GM21529 (cell line): ENCODE results near the gene DGKQ.
"Not testable (repeated sequence)": the region's sequence is repeated elsewhere in the genome, so short reads cannot be mapped to it uniquely, and the experiment has no call there.

ENCODE experiments used
- ATAC-seq: cut with Tn5 transposase; IDR thresholded peaks from one replicate; pipeline ENCODE4 v1.9.1; 2021; ENCODE audit not compliant: unreplicated experiment

DGKQ gene

DNA sequence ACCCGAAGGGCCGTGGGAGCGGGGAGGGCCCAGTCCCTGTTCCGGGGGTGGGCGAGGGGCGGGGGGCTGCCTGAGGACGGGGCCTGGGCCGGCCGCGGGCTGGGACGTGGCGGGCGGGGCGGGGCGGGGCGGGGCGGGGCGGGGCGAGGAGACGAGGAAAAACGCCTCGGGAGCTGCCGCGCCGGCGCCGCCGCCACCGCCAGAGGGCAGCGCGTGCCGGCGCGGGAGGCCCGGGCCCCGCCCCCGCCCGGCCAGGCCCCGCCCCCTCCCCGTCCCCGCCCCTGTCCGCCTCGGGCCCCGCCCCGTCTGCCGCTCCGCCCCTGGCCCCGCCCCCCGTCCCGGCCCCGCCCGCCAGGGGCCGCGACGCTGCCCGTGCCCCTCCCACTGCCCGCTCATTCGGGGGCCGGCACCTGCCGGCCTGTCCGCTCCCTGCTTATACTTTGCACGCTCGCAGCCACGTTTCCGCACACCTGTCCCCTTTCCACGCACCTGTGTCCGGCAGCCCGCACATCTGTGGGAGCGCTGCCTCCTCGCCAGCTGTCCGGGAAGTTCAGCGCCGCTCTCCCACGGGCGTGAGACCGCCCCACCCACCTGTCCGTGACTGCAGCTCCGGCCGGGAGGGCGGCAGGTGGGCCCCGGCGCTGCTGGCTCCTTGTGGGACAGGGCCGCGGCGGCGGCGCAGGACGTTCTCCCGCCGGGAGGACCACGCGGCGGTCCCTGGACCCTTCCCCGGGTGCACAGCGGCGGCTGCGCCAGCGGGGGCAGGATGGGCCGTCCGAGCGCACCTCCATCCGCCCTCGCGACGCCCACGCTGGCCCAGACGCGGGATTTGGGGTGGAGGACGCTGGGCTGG lies 36.4 kb upstream of the DGKQ start:
- peak; percentile 36 for ATAC-seq

DNA sequence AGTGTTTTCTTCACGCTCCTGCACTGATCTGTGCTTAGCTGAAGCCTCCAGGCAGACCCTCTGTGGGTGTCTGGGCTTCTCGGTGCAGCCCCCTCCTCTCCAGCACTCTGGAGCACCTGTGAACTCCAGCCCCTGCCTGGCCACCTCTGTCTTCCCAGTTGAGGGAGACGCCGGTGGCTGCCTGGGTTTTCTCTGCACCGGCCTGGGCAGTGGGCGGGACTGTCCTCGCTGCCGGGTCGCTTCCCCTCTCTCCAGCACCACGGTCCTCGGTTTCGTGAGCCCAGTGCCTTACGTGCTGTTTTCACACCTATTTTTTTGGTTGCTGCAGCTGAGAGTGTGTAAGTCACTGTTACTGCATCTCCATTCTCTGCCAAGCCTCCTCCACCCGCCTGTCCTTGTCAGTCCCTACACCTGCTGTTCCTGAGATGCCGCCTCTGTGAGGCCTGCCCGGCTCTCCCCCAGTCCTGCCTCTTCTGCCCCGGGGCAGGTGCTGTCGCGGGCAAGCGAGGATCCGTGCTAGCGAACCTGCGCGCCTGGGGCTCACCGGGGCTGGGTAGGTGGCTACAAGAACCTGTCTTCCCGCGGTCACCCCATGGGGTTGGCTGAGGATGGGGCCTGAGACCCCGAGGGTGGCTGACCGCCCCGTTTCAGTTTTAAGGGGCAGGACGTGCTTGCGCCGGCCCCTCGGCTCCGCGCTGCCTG lies 35.6 kb upstream of the DGKQ start:
- ATAC-seq, result no peak

DNA sequence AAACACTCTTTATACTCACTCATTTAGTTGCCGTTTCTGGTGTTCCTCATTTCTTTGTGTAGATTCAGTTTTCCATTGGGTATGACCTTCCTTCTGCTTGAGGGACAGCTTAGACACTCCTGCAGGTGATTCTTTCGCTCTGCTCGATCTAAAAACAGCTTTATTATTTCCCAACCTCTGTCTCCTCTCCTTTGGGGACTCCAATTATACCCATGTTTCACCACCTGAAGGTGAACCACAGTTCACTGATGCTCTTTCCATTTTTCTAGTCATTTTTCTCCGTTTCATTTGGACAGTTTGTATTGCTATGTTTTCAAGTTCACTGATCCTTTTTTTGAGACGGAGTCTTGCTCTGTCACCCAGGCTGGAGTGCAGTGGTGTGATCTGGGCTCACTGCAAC lies 33.5 kb upstream of the DGKQ start:
- no peak for ATAC-seq

DNA sequence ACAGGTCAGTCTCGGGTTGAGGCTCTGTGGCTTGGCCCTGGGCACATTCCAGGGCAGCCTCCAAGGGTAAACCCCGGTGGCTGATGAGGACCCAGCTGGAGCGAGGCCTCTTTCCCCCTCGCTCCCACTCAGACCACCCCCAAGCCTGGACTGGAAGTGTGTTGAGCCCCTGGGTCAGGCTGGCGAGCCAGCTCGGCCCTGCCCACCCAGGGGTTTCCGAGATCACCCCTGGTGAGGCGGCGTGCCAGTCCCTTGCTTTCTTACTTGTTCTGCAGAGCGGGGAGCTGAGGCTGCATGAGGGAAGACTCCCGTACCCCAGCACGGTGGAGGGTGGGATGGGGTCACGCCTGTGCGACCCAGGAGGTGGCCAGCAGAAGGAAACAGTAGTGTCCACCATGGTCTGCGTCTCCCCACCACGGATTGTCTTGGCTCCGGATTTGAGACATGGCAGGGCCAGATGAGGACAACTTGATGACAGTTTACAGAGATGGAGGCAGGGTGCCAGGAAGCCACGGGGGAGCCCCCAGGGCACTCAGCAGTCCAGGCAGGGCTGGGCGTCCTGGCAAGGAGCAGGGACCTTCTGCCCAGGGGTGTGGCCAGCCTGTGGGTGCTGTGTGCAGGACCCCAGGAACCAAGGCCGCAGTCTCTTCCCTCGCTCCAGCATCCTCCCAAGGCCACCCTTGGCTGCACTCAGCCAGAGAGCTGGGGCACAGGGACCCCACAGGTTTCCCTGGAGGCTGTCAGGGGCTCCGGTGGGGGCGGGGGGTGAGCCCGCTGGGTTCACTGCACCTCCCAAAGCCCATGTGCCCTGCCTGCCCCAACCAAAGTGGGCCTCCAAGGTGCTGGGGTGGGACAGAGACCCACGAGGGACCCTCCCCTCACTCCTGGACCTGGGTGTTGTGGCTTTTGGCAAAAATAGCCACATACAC lies 31.5 kb upstream of the DGKQ start:
- no peak for ATAC-seq

DNA sequence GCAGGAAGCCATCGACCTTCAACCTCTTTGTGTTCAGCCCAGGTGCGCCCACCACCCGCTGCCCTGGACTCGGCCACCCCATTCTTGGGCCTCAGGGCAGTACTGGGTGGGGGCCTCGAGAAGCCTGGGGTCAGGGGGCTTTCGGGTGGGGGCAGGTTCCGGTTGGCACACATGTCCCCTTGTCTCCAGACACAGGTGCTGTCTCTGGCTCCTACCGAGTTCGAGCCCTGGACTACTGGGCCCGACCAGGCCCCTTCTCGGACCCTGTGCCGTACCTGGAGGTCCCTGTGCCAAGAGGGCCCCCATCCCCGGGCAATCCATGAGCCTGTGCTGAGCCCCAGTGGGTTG lies 30.7 kb upstream of the DGKQ start:
- no peak for ATAC-seq

DNA sequence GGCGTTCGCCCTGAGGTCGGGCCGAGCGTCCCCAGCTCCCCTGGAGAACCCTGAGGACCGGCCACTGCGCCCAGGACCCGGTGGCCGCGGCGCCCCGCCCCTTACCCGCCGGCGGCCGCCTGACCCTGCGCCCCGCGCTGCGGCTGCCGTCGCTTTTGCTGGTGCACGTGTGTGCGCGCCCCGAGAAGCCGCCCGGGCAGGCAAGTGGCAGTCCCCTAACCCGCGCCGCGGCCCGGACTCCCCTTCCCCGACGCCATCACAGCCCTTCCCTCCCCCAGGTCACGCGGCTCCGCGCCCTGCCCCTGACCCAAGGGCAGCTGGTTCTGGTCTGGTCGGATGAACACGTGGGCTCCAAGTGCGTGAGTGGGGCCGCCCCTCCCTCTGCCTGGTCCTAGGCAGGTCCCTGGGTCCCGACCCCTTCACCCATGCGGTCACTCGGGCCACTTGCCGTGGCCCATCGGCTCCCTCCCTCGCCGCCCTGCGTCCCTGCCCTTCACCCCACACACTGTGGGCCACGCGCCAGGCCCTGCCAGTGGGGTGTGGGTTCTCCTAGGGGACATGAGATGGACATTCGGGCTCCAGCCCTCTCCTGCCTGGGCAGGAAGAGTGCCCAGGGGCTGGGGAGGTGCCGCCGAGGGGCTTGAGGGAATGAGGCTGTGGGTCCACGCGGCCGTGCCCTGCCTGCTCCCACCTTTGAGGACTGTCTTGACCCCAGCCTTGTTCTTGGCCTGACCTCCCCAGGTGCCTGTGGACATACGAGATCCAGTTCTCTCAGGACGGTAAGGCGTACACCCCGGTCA lies 30.1 kb upstream of the DGKQ start:
- no peak for ATAC-seq

DNA sequence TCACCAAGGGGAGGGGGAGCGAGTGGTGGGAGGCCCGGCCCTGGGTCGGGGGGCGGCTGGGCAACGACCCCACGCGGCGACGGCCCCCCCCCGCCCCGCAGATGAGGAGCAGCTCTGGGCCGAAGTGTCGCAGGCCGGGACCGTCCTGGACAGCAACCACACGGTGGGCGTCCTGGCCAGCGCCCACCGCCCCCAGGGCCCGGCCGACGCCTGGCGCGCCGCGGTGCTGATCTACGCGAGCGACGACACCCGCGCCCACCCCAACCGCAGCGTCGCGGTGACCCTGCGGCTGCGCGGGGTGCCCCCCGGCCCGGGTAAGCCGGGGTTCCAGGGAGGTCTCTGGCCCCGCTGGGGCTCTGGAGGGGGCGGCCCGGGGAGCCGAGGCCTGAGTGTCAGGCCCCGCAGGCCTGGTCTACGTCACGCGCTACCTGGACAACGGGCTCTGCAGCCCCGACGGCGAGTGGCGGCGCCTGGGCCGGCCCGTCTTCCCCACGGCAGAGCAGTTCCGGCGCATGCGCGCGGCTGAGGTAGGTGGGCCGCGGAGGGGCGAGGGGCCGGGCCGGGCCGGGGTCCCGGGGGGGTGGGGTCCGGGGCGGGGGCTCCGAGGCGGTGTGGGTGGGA lies 29.4 kb upstream of the DGKQ start:
- no peak for ATAC-seq

DNA sequence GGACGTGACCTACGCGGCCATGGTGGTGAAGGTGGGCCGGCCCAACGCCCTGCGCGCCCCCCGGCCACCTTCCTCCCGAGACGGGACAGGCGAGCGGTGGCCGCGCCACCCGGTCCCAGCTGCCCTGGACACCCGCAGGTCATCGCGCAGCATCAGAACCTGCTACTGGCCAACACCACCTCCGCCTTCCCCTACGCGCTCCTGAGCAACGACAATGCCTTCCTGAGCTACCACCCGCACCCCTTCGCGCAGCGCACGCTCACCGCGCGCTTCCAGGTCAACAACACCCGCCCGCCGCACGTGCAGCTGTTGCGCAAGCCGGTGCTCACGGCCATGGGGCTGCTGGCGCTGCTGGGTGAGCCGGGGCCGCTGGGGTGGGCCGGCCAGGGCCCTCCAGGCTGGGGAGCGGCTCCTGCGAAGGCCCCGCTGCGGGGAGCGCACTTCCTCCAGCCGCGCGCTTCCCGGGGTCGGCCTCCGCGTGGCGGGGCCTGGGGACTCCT lies 28.8 kb upstream of the DGKQ start:
- no peak for ATAC-seq

DNA sequence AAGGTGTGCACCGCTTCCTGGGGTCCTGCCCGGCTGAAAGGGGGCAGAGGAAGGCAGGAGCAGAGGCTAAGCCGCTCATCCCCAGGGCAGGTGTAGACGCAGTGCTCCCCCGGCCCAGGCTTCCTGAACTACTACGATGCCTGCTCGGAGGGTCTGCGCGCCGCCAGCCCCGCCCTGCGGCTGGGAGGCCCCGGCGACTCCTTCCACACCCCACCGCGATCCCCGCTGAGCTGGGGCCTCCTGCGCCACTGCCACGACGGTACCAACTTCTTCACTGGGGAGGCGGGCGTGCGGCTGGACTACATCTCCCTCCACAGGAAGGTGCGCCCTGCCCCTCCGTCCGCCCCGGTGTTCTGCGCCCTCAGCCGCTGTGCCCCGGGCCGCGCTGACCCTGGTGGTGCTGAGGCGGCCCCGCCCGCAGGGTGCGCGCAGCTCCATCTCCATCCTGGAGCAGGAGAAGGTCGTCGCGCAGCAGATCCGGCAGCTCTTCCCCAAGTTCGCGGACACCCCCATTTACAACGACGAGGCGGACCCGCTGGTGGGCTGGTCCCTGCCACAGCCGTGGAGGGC lies 28.3 kb upstream of the DGKQ start:
- ATAC-seq, result no peak

DNA sequence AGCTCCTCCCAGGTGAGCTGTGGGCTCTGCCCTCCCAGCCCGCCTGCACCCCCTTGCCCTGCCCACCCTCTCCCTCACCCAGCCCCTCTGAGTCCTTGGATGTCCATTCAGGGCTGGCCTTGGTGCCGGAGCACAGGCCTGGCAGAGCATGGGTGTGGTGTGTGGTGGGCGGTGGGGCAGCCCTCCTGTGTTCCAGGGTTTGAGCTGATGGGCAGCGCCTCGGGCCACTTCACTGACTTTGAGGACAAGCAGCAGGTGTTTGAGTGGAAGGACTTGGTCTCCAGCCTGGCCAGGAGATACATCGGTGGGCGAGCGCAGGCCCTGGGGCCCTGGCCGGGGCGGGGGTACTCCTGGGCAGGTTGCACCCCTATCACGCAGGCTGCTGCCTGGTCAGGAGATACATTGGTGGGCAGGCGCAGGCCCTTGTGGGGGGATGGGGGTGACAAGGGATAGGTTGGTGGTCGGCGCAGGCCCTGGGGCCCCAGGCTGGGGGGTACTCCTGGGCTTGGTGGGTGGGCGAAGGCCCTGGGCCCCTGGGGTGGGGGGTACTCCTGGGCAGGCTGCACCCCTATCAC lies 27.4 kb upstream of the DGKQ start:
- no peak for ATAC-seq

DNA sequence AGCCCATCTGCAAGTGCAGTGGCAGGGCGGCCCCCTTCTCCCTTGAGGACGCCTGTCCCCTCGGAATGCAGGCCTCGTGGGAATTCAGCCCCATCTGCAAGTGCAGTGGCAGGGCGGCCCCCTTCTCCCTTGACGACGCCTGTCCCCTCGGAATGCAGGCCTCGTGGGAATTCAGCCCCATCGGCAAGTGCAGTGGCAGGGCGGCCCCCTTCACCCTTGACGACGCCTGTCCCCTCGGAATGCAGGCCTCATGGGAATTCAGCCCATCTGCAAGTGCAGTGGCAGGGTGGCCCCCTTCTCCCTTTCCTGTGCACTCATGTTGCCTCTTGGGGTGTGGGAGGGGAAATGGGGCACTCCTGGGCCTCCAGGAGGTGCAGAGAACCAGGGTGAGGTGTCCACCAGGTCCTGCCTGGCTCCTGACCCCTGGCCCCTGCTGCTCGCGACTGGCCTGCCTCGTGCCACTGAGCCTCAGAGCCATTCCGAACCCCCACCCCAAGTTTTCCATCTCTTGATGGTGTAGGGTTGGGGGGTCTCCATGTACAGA lies 26.6 kb upstream of the DGKQ start:
- ATAC-seq, result no peak

DNA sequence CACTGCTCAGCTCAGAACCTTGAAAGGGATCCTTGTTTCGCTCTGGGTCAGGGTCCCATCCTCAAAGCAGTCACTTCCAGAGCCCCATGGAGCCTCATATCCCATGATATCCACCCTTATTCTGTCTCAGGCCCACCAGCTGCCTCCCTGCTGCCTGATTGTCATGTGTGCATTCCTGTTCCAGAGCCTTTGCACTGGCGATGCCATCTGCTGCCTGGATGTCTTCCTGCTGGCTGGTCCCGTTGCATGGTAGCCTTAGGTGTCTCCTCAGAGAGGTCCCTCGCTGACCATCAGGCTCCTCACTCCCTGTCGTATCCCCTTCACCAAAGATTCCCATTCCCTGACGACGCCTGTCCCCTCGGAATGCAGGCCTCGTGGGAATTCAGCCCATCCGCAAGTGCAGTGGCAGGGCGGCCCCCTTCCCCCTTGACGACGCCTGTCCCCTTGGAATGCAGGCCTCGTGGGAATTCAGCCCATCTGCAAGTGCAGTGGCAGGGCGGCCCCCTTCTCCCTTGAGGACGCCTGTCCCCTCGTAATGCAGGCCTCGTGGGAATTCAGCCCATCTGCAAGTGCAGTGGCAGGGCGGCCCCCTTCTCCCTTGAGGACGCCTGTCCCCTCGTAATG lies 26.0 kb upstream of the DGKQ start:
- not testable (repeated sequence) for ATAC-seq

DNA sequence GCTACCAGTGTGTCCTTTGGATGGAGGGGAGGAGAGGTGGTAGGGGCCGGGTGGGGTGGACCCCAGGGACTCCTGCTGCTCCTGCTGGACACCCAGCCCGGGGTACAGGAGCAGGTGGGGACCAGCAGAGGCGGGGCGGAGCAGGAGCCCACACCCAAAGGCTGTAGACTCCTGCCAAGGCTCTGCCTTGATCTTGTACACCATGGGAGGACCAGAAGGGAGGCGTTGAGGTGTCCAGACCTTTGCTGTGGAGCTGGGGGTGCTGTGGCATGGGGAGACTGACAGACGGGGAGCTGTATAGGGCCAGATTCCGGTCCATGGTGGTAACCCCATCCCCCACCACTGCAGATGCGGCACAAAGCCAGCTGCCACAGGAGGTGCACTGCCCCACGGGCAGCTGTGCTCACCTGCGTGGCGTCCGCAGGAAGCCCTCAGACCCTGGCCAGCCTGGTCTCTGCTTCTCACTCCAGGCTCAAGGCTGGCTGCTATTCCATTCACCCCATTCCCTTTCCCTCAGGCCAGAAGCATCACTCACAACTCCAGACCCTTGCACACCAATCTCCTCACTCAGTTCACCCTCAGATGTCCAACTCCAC lies 24.8 kb upstream of the DGKQ start:
- no peak for ATAC-seq

DNA sequence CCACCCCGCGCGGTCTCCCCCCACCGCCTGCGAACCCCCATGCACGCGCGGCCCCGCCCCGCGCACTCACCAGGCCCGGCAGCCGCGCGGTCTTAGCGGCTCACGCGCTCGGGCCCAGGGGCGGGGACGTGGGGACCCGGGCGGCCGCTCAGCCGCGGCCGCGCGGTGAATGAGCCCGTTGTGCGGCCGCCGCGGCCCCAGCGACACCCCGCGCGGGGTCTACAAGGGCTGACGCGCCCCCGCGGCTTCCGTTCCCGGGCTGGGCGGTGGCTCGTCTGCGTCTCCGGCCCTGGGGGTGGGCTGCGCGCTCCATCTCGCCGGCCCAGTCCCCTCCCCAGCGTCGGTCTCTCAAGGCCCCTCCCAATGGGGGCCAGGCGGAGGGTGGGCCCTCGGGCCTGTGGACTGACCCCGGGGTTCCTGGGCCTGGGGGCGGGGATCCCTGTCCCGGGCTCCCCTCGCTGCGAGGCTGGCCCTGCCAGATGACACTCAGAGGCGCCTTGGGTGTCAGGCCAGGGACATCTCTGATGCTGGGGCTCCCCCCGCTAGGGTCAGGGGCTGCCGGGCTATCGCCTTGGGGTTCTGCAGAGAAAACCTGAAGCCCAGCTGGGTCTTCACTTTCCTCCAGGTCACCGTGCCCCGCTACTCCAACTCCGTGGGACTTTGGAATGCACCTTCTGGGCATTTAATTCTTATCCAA lies 24.2 kb upstream of the DGKQ start:
- ATAC-seq, result no peak

DNA sequence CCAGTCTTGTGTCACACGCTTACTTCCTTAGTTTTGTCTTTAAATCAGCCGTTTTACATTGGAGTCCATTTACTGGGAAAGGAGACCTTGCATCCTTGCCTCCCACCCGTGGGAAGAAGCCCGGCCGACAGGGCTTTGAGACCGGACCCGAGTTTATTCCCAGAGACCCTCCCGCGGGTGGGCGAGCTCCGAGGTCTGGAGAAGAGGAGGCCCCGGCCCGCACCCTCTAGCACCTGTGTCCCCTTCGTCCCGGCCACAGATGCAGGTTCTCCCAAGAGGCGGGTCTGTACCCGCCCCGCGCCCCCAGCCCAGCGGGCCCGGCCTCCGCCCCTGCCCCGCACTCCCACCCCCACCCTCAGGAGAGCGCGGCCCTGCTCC lies 23.6 kb upstream of the DGKQ start:
- ATAC-seq, result no peak

DNA sequence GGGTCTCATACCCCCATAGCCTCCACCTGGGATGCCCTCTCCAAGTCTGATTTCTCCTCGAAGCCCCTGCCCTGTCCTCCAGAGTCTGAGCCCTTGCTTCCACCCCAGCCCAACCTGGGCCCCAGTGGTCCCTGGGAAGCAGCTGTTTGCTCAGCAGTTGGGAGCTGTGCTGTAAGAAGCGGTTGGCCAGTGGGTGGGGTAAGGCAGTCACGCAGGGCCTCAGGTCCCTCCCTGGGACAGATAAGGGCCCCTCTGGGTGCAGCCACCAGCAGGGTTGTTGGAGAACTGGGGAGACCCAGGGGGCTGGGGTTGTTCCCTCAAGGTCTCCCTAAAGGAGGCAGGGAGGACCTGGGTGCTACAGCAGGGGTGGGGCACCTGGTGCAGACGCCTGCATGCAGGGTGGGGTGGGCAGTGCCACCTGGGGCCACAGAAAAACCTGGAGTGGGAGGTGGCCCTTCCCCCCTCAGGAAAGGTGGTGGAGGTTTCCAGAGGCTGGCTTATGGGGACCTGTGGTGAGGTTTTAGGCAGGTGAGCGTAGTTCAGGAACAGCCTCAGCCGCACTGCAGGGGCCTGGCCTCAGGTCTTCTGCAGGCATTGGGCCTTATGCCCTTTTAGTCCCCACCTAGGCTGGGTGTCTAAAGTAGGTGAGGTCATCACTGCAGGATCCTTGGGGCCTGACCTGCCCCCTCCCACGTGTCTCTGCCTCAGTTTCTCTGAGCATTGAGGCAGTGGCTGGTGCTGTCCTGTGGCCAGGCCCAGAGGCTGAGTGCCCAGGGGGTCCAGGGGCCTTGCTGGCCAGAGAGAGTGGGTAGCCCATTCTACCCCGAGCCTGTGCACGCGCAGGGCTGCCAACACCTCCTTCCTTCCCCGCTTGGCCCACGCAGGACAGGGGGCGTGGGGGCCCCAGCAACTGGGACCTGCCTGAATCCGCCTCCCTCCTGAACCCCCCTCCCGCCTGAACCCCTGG lies 22.9 kb upstream of the DGKQ start:
- ATAC-seq, result no peak
